Activated CD8-positive, alpha-beta memory T cell treated with anti-CD3 and anti-CD28 coated beads for 36 hours (primary cell): ENCODE results near the gene PNMA8A. TPM values are rescaled to one million over a fixed set of nuclear protein-coding genes. Genes with fewer than 3 reads are reported as not detected.

Source experiments
- CTCF ChIA-PET: fragments of 350-600 bp; sonication (Branson Sonifier 250); formaldehyde crosslinking; loops from one replicate; lab custom pipeline; 2021; ENCODE audit warnings: antibody characterized with exemption; lab: Charles Lee
- POLR2A ChIA-PET: fragments of 350-600 bp; sonication (Branson Sonifier 250); formaldehyde crosslinking; loops from one replicate; lab custom pipeline; 2021; ENCODE audit warnings: antibody characterized with exemption; lab: Charles Lee
- total RNA-seq, 2 experiments: library from RNA; stranded (reverse); gene quantifications; one replicate each; pipeline ENCODE4 v1.2.3, GENCODE V29; 2021

PNMA8A gene
- total RNA-seq, 2 experiments from 2014 or later, result 1.1 to 1.2 TPM

- ChIA-PET POLR2A (no interaction called here), CTCF (no interaction called here)
These were observed 23.0 kb upstream of the PNMA8A start for GRCh38 chr19:46494146-46494940.

DNA sequence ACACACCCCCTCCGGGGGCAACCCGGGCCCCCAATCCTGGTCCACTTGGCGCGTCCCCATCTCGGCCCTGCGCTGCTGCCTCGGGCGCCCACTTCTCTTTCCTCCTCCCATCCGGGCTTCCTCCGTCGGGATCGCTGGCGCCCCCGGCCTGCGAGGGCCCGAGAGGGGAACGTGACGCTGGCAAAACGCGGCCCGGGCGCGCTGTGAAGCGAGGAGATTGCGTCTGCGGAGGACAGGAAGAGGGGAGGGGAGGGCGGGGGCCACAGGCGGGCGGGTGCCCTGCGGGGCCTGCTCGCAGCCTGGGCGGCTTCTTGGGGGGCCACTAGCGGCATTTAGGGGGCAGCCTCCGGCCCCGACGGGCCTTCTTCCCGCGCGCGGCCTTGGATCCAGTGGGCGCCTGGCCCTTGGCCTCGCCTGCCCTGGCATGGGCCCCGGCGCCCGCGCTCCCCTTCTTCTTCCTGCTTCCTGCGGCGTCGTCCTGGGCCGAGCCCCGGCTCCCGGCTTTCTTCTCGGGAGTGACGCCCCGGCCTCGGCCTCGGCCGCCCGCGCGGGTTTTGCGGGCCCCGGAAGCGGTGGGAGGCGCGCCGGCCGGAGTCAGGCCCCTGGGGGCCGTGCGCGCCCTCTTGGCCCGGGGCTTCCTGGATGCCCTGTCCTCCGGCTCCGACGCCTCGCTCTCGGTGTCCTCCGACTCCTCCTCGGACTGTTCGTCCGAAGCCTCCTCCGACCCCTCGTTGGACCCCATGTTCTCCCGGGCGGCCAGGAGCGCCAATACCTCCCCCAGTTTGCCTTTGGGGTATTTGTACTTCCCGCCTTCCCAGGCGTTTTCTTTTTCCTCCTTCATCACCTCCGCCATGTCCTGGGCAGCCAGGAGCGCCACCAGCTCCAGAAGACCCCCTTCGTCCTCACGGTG is 22.1 kb upstream of the PNMA8A start:
- POLR2A ChIA-PET, result no interaction called here
- CTCF ChIA-PET, result interaction anchor here (0.6 kb wide), 1 partner anchor 147 kb away, joined by 5 read pairs; no protein-coding TSS in a partner anchor

GRCh38 chr19:46492841-46493235 is 21.5 kb upstream of the PNMA8A start:
- CTCF ChIA-PET, result interaction anchor here (0.6 kb wide), 1 partner anchor 146 kb away, joined by 5 read pairs; no protein-coding TSS in a partner anchor
- POLR2A ChIA-PET, result no interaction called here

DNA sequence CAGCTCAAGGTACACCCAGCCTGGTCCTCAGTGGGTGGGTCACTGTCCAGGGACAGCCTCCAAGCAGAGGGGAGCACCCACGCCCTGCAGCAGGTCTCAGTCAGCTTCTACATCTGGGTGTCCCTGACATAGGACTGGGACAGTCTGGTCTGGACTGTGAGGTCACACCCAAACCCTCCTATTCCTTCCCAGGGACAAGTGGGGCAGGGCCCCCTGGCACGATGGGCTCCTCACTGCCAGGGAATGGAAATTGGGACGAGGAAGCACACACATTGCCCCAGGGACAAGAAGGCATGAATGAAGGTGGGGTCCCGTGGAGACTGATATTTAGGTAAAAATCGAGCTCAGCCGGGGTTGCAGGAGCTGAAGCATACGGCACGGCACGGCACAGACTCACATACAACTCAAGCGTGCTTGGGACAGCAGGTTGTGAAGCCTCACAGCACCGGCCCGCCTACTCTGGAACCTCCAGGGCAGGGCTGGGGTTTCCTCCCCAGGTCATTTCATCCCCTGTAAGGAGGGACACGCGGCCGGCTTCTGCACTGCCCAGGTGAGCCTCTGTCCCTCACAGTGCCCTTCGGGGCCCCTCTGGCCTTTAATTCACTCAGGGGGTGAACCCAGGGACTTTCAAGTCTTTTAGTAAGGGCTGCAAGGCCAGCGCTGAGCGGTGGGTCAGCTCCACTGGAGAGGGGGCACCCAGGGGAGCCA is 20.8 kb upstream of the PNMA8A start:
- ChIA-PET POLR2A (no interaction called here), CTCF (interaction anchor here (0.9 to 2.4 kb wide), 3 partner anchors 9 to 96 kb away, joined by 5 to 7 read pairs (median 6); no protein-coding TSS in a partner anchor)

DNA sequence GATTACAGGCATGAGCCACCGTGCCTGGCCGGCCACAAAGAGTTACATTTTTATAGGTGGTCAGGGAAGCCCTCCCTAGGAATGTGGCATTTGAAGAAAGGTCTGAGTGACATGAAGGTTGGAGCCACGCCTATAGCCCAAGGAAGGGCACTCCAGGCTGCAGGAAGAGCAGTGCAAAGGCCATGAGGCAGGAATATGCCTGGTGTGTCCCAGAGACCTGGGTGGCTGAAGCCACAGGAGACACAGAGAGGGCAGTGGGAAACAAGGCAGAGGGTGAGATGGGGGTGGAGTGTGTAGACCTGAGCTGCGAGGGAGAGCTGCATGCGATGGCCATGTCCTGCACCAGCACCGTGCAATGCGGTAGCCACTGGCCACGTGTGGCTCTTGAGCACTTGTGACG is 19.4 kb upstream of the PNMA8A start:
- POLR2A ChIA-PET, result no interaction called here
- CTCF ChIA-PET, result interaction anchor here (0.9 to 2.4 kb wide), 6 partner anchors 7 to 95 kb away, joined by 3 to 8 read pairs (median 6); no protein-coding TSS in a partner anchor

GRCh38 chr19:46489445-46490272 is 18.3 kb upstream of the PNMA8A start:
- ChIA-PET CTCF (interaction anchor here (1.0 to 2.9 kb wide), 9 partner anchors 19 to 94 kb away, joined by 3 to 38 read pairs (median 6); no protein-coding TSS in a partner anchor), POLR2A (no interaction called here)

- ChIA-PET POLR2A (no interaction called here), CTCF (interaction anchor here (0.6 to 2.9 kb wide), 10 partner anchors 18 to 1468 kb away, joined by 3 to 38 read pairs (median 6); no protein-coding TSS in a partner anchor)
These were observed 17.2 kb upstream of the PNMA8A start for GRCh38 chr19:46488551-46488950.

DNA sequence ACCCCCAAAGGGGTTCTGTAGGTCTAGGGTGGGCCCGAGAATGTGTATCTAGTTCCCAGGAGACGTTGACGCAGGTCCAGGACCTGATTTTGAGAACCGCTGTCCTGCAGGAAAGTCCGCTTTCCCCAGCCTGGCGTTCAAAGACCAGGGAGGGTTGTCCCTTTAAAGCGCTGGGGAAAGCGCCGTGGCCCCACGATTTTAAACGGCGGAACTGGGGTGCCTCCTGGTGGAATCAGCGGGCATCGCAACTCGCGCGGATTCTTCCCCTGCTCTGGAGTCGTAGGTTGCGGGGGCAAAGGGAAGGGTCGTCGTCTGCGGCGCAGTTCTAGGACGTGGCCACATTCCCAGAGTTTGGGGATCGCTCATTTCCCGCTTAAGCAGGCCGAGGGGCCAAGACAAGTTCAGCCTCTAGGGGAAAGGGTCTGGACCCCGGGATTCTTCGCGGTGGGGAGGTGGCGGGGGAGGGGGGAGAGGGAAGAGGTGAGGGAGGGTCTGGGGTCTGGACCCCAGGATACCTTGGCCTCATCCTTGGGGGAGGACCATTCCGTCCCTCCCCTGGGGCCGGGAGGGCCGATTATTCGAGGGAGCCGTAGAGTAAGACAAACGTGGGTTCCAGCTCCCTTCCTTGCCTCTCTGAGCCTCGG is 16.6 kb upstream of the PNMA8A start:
- ChIA-PET CTCF (interaction anchor here (0.6 to 2.9 kb wide), 13 partner anchors 14 to 348 kb away, joined by 3 to 38 read pairs (median 4); no protein-coding TSS in a partner anchor), POLR2A (no interaction called here)

- ChIA-PET CTCF (interaction anchor here (0.6 to 2.9 kb wide), 11 partner anchors 13 to 348 kb away, joined by 3 to 38 read pairs (median 4); no protein-coding TSS in a partner anchor), POLR2A (no interaction called here)
These were observed 15.9 kb upstream of the PNMA8A start for GRCh38 chr19:46487178-46487801.

DNA sequence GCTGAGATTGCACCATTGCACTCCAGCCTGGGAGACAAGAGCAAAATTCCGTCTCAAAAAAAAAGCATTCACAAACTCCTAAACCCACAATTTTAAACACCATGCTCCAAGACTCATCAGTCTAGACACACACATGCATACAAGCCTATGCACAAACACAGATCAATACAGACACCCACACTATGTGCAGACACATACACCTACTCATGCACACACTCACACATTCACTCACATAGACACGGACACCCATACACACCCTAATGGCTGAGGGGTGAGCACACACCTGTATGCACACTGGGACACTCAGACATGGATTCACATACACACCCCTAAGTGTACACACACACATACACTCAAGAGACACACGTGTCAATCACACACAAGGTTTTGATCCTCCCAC is 15.0 kb upstream of the PNMA8A start:
- ChIA-PET CTCF (interaction anchor here (0.9 kb wide), 1 partner anchor 26 kb away, joined by 3 read pairs; no protein-coding TSS in a partner anchor), POLR2A (no interaction called here)

- CTCF ChIA-PET, result interaction anchor here (0.5 to 1.2 kb wide), 4 partner anchors 14 to 90 kb away, joined by 3 to 4 read pairs (median 4); no protein-coding TSS in a partner anchor
- POLR2A ChIA-PET, result no interaction called here
These were observed 13.3 kb upstream of the PNMA8A start for GRCh38 chr19:46484656-46485055.

DNA sequence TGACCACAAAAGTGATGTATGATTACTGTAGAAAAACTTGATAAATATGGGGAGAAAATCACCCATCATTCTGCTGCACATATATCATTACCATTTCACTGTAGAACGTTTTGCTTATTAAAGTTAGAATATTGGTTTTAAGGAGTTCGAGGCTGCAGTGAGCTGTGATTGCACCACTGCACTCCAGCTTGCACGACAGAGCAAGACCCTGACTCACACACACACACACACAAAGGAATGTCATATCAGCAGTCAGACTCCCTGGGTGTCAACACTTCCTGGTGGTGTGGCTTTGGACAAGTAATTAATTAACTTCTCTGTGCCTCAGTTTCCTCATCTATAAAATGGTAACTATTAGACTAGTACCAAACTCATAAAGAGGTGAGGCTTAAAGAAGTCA is 11.3 kb upstream of the PNMA8A start:
- POLR2A ChIA-PET, result no interaction called here
- CTCF ChIA-PET, result interaction anchor here (1.4 kb wide), 1 partner anchor 80 kb away, joined by 7 read pairs; no protein-coding TSS in a partner anchor

DNA sequence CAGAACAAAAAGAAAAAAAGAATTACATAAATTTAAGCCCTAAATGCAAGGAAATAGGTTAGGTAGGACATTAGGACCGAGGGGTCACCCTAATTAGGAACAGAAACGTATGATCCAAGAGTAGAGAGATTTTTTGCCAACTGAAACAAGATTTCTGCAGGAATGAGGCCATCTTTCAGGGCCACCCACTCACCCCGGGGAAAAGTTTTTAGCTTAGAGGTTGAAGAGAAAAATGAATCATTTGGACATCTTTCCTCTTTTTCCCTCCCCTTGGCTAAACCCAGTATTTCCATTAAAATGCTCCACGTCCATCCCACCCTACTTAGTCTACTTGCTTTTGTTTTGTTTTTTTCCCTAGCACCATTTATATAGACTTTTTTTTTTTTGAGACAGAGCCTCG is 10.6 kb upstream of the PNMA8A start:
- ChIA-PET POLR2A (no interaction called here), CTCF (interaction anchor here (1.4 kb wide), 1 partner anchor 79 kb away, joined by 7 read pairs; no protein-coding TSS in a partner anchor)

GRCh38 chr19:46481223-46481848 is 10.0 kb upstream of the PNMA8A start:
- ChIA-PET POLR2A (no interaction called here), CTCF (no interaction called here)

- CTCF ChIA-PET, result no interaction called here
- POLR2A ChIA-PET, result no interaction called here
These were observed 9.1 kb upstream of the PNMA8A start for GRCh38 chr19:46480415-46480814.

DNA sequence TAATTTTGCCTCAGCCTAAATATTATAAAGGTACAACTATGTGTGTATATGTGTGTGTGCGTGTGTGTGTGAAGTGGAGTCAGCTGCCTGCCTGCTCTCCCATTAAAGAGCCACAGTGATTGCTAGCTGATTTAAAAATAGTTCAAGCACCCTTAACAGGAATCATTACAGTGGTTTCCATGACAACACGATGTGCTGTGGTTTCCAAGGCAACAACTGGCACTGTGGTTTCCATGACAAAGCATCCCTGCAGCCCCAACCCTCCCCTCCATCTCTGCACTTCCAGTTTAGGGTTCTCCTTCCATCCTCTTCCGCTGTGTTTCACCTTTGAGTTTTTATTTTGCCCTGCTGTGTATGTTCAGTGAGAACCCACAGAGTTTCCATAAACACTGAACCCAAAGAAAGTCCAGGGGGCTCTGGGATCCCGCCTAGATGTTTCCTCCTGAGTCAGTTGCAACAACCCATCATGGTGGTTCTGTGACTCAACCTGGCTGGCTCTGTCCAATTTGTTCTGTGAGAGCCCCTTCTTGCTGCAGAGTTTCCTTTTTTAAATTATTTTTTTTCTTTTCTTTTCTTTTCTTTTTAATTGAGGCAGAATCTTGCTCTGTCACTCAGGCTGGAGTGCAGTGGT is 7.1 kb upstream of the PNMA8A start:
- ChIA-PET POLR2A (no interaction called here), CTCF (interaction anchor here (1.0 kb wide), 1 partner anchor 77 kb away, joined by 5 read pairs; no protein-coding TSS in a partner anchor)
